Measurements from ENCODE around the gene NR2F1-AS1.

- no peak for TF ChIP-seq CTCF (IDR thresholded peaks at IDR 0.05)
- TF ChIP-seq POLR2AphosphoS5 (IDR thresholded peaks at IDR 0.05): no peak
- TF ChIP-seq EP300 (IDR thresholded peaks at IDR 0.05): no peak
- TF ChIP-seq POLR2A (IDR thresholded peaks at IDR 0.05): no peak
Measured at GRCh38 chr5:93497096-93497495, 83.9 kb downstream of the NR2F1-AS1 start.
